Activated CD4-positive, alpha-beta T cell treated with anti-CD3 and anti-CD28 coated beads, Interleukin-2, amount 10 ng/mL, durations not matched to agents 7 days and 5 days (primary cell): ENCODE data around the gene MIOS. TPM values are rescaled to one million over a fixed set of nuclear protein-coding genes. Genes with fewer than 3 reads are reported as not detected.
A peak's percentile ranks its signal among the peaks of the same experiment; 100 is the strongest.
"Not testable (repeated sequence)": the region's sequence is repeated elsewhere in the genome, so short reads cannot be mapped to it uniquely, and the experiment has no call there.

ENCODE experiments used
- CTCF ChIA-PET: fragments of 350-600 bp; sonication (Branson Sonifier 250); formaldehyde crosslinking; loops from one replicate; lab custom pipeline; 2021; ENCODE audit warnings: antibody characterized with exemption; lab: Charles Lee
- POLR2A ChIA-PET: fragments of 350-600 bp; sonication (Branson Sonifier 250); formaldehyde crosslinking; loops from one replicate; lab custom pipeline; 2021; ENCODE audit warnings: antibody characterized with exemption; lab: Charles Lee
- DNase-seq: peaks from one replicate; pipeline ENCODE4 v3.0.0-alpha.2; 2020
- H3K27ac Mint-ChIP-seq: one replicate; pipeline ENCODE4 v1.8.0; 2021; ENCODE audit warnings: mild to moderate bottlenecking, moderate library complexity, mixed read lengths
- H3K27me3 Mint-ChIP-seq: one replicate; pipeline ENCODE4 v1.8.0; 2021; ENCODE audit warnings: mixed read lengths
- H3K36me3 Mint-ChIP-seq: one replicate; pipeline ENCODE4 v1.8.0; 2021; ENCODE audit warnings: low read depth, mixed read lengths
- H3K4me1 Mint-ChIP-seq: one replicate; pipeline ENCODE4 v1.8.0; 2021; ENCODE audit warnings: mixed read lengths
- H3K4me3 Mint-ChIP-seq: one replicate; pipeline ENCODE4 v1.8.0; 2021; ENCODE audit warnings: mild to moderate bottlenecking, moderate library complexity, mixed read lengths
- H3K9me3 Mint-ChIP-seq: one replicate; pipeline ENCODE4 v1.8.0; 2021; ENCODE audit warnings: mixed read lengths
- total RNA-seq, 2 experiments: library from RNA; stranded (reverse); gene quantifications; one replicate each; pipeline ENCODE4 v1.2.3, GENCODE V29; 2021

MIOS gene
- total RNA-seq, 2 experiments from 2014 or later: 24.8 to 25.4 TPM

DNA sequence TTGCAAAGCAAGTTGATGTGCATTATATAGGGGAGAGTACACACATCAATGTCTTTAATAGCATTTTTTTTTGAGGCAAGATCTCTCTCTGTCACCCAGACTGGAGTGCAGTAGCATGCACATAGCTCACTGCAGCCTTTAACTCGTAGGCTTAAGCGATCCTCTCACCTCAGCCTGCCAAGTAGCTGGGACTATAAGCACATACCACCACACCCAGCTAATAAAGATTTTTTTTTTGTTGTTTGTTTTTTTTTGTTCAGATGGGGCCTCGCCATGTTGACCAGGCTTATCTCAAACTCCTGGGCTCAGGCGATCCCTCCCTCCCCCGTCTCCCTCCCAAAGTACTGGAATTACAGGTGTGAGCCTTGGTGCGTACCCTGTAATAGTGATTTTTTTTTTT, 75.4 kb downstream of the MIOS start:
- DNase-seq: no peak
- Mint-ChIP-seq H3K4me3 (peak overlapping the region; percentile 92), H3K27ac (peak overlapping the region; percentile 99), H3K4me1 (peaks cover 38% of the 10 kb centered on the region), H3K9me3 (no peaks in the 10 kb centered on the region), H3K27me3 (no peaks in the 10 kb centered on the region), H3K36me3 (peaks cover 33% of the 10 kb centered on the region)
- CTCF ChIA-PET: interaction anchor here (0.6 to 1.7 kb wide), 5 partner anchors 8 to 546 kb away, joined by 3 to 5 read pairs (median 3); no protein-coding TSS in a partner anchor
- POLR2A ChIA-PET: no interaction called here

DNA sequence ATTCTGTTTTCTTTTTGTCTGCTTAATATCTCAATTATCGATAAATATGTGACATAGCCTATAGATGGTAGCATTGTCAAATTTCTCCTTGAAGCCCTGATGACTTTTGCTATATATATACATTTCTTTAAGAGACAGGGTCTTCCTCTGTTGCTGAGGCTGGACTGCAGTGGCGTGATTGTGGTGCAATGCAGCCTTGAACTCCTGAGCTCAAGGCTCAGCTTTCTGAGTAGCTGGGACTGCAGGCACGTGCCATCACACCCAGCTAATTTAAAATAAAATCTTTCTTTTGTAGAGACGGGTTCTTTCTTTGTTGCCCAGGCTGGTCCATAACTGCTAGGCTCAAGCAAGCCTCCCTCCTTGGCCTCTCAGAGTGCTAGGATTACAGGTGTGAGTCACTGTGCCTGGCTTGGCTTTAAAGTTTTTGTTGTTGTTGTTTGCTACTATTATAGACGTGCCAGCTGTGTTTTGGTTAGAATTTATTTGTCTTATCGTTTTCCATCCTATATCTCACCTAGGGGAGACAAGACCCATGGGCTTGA, 80.9 kb downstream of the MIOS start:
- ChIA-PET POLR2A (no interaction called here), CTCF (no interaction called here)
- Mint-ChIP-seq H3K9me3 (no peaks in the 10 kb centered on the region), H3K4me1 (peaks cover 21% of the 10 kb centered on the region), H3K36me3 (peaks cover 25% of the 10 kb centered on the region), H3K27ac (no peak overlapping the region), H3K27me3 (no peaks in the 10 kb centered on the region), H3K4me3 (no peak overlapping the region)
- no peak for DNase-seq

DNA sequence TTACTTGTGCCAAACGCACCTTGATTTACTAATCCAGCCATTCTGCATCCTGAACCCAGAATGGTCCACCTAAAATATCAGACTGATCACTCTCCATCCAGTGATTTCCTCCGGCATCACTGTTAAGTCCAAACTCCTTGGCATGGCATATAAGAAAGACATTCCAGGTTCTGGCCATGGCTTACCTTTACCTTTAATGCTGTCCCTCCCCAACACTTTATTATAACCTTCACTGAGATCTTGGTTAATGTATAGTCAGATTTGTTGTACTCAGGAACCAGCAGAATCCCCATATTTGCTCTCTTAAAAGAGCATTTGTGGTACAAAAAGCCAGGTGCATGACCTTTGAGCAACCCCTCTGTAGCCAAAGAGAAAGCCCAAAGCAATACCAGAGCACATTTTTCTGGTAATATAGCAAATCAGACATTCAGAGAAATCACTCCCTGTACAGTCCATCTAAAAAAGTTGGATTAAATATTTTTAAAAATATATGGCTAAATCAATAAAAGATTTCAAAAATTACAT, 84.1 kb downstream of the MIOS start:
- ChIA-PET CTCF (interaction anchor here (0.6 to 1.6 kb wide), 5 partner anchors 9 to 309 kb away, joined by 3 to 5 read pairs (median 3); partner anchors contain the start of gene UMAD1), POLR2A (no interaction called here)
- Mint-ChIP-seq H3K36me3 (peaks cover 5% of the 10 kb centered on the region), H3K27me3 (no peaks in the 10 kb centered on the region), H3K27ac (no peak overlapping the region), H3K4me3 (no peak overlapping the region), H3K9me3 (no peaks in the 10 kb centered on the region), H3K4me1 (peaks cover 18% of the 10 kb centered on the region)
- no peak for DNase-seq

DNA sequence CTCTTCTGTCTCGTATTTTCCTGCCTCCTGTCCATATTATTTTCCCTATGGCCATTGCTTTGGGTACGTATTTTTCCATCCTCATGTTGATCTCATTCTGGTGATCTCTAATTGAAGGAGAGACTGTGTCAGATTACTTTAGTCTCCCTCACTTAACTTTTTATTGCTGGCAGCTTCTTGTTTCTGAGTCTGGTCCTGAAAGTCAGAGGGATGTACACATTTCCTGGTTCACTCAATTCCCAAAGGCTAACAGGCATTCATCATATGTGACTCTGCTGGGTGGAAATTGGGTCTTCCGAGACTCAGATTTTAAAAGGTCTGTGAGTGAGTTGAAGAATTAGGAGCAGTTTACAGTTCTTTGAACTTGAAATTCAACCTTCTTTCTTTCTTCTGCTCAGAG, 84.8 kb downstream of the MIOS start:
- Mint-ChIP-seq H3K27ac (no peak overlapping the region), H3K9me3 (no peaks in the 10 kb centered on the region), H3K4me1 (peaks cover 18% of the 10 kb centered on the region), H3K4me3 (no peak overlapping the region), H3K36me3 (peaks cover 6% of the 10 kb centered on the region), H3K27me3 (no peaks in the 10 kb centered on the region)
- CTCF ChIA-PET: interaction anchor here (1.5 to 1.6 kb wide), 2 partner anchors 10 to 30 kb away, joined by 3 to 5 read pairs; no protein-coding TSS in a partner anchor
- DNase-seq: no peak
- POLR2A ChIA-PET: no interaction called here

GRCh38 chr7:7652798-7653540, 86.3 kb downstream of the MIOS start:
- Mint-ChIP-seq H3K4me3 (no peak overlapping the region), H3K27ac (no peak overlapping the region), H3K4me1 (peaks cover 18% of the 10 kb centered on the region), H3K9me3 (peaks cover 2% of the 10 kb centered on the region), H3K36me3 (peaks cover 11% of the 10 kb centered on the region), H3K27me3 (no peaks in the 10 kb centered on the region)
- CTCF ChIA-PET: no interaction called here
- no peak for DNase-seq
- POLR2A ChIA-PET: no interaction called here

GRCh38 chr7:7653593-7654187, 87.0 kb downstream of the MIOS start:
- Mint-ChIP-seq H3K4me1 (peaks cover 18% of the 10 kb centered on the region), H3K4me3 (no peak overlapping the region), H3K36me3 (peaks cover 18% of the 10 kb centered on the region), H3K27ac (no peak overlapping the region), H3K9me3 (peaks cover 6% of the 10 kb centered on the region), H3K27me3 (no peaks in the 10 kb centered on the region)
- DNase-seq: peak; percentile 16
- POLR2A ChIA-PET: no interaction called here
- CTCF ChIA-PET: interaction anchor here (0.6 kb wide), 1 partner anchor 12 kb away, joined by 3 read pairs; no protein-coding TSS in a partner anchor

DNA sequence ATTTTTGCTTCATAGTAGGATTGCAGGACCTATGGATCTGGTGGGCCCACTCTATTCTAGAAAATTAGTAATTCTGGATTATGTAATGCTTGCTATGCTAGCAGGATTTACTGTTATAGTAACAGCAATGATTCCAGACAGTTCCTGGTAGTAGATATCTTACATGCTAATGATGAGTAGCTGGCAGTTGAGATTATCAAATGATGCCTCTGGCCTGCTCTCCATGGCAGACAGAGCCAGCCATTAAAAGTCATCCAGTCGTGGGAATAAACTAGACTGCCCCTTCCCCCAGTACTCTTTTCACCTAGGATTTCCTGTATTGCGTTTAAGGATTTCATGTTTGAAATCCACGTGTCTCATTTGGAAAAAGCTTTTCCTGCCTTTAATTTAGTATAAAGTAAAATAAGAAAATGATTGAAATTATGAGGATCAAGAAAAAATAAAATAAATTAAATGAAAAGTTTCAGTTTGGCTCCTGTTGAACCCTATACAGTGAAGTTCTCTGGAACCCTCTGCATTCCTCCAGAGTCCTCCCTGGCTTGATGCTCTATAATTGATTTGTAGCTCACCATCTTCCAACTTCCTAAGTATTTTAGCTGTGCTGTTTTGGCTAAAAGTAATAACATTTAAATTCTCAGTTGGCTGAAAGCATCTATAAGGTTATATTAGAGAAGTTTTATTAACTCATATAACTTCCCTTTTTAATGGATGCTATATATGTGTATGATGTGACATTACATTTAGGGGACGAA, 88.5 kb downstream of the MIOS start:
- H3K9me3 Mint-ChIP-seq: peaks cover 19% of the 10 kb centered on the region
- H3K27ac Mint-ChIP-seq: no peak overlapping the region
- H3K27me3 Mint-ChIP-seq: no peaks in the 10 kb centered on the region
- H3K36me3 Mint-ChIP-seq: peaks cover 31% of the 10 kb centered on the region
- H3K4me3 Mint-ChIP-seq: no peak overlapping the region
- DNase-seq: no peak
- CTCF ChIA-PET: interaction anchor here (0.7 kb wide), 1 partner anchor 37 kb away, joined by 3 read pairs; no protein-coding TSS in a partner anchor
- POLR2A ChIA-PET: interaction anchor here (0.5 to 0.6 kb wide), 2 partner anchors 39 to 59 kb away, joined by 3 to 4 read pairs; no protein-coding TSS in a partner anchor
- H3K4me1 Mint-ChIP-seq: peaks cover 18% of the 10 kb centered on the region

- peaks cover 38% of the 10 kb centered on the region for H3K36me3 Mint-ChIP-seq
- H3K27ac Mint-ChIP-seq, POLR2A ChIA-PET, H3K27me3 Mint-ChIP-seq, DNase-seq, H3K4me3 Mint-ChIP-seq, CTCF ChIA-PET: not testable (repeated sequence)
- peaks cover 28% of the 10 kb centered on the region for H3K9me3 Mint-ChIP-seq
- peaks cover 18% of the 10 kb centered on the region for H3K4me1 Mint-ChIP-seq
Measured at GRCh38 chr7:7656459-7656858, 89.8 kb downstream of the MIOS start.

Other genes starting within 250 kb of the MIOS start
- gene COL28A1, start 31.0 kb upstream of the MIOS start, total RNA-seq: not detected
- 10 to 100 TPM; 16.3 to 16.4 TPM for gene UMAD1, start 73.9 kb downstream of the MIOS start, total RNA-seq
- gene RPA3, start 151.7 kb downstream of the MIOS start, total RNA-seq: 10 to 100 TPM; 93.2 to 93.4 TPM